Neural crest cell (in vitro differentiated cells): Measurements from ENCODE around the gene POLR2H. TPM values are rescaled to one million over a fixed set of nuclear protein-coding genes. Genes with fewer than 3 reads are reported as not detected.

Source experiments
- DNase-seq: peaks from one replicate; pipeline ENCODE4 v3.0.0; 2021; ENCODE audit warnings: low read depth, mixed read lengths, low spot score
- H3K27ac Mint-ChIP-seq: one replicate; pipeline ENCODE4 v1.8.0; 2021; ENCODE audit warnings: mild to moderate bottlenecking, mixed read lengths; ENCODE audit not compliant: unreplicated experiment
- H3K27me3 Mint-ChIP-seq: 2 replicates; pipeline ENCODE4 v1.8.0; 2021; ENCODE audit warnings: low read depth, mild to moderate bottlenecking, mixed read lengths
- H3K36me3 Mint-ChIP-seq: 2 replicates; pipeline ENCODE4 v1.8.0; 2021; ENCODE audit warnings: low read depth, mild to moderate bottlenecking, mixed read lengths
- H3K4me1 Mint-ChIP-seq: 2 replicates; pipeline ENCODE4 v1.8.0; 2021; ENCODE audit warnings: mixed read lengths
- H3K4me3 Mint-ChIP-seq: one replicate; pipeline ENCODE4 v1.8.0; 2021; ENCODE audit warnings: mild to moderate bottlenecking, mixed read lengths
- H3K9me3 Mint-ChIP-seq: 2 replicates; pipeline ENCODE4 v1.8.0; 2021; ENCODE audit warnings: mixed read lengths
- total RNA-seq: library from RNA; stranded (reverse); gene quantifications from 2 replicates; pipeline ENCODE4 v1.2.1, GENCODE V29; 2021
- TF ChIP-seq, protein P1 (sequence below): fragments of 200-600 bp; sonication (generic); conservative IDR thresholded peaks from 2 replicates; pipeline ENCODE4 v1.5.0; 2021; ENCODE audit warnings: antibody characterized with exemption, mild to moderate bottlenecking

Gene POLR2H
- total RNA-seq, 1 donor from 2014 or later, result 94.5 TPM

DNA sequence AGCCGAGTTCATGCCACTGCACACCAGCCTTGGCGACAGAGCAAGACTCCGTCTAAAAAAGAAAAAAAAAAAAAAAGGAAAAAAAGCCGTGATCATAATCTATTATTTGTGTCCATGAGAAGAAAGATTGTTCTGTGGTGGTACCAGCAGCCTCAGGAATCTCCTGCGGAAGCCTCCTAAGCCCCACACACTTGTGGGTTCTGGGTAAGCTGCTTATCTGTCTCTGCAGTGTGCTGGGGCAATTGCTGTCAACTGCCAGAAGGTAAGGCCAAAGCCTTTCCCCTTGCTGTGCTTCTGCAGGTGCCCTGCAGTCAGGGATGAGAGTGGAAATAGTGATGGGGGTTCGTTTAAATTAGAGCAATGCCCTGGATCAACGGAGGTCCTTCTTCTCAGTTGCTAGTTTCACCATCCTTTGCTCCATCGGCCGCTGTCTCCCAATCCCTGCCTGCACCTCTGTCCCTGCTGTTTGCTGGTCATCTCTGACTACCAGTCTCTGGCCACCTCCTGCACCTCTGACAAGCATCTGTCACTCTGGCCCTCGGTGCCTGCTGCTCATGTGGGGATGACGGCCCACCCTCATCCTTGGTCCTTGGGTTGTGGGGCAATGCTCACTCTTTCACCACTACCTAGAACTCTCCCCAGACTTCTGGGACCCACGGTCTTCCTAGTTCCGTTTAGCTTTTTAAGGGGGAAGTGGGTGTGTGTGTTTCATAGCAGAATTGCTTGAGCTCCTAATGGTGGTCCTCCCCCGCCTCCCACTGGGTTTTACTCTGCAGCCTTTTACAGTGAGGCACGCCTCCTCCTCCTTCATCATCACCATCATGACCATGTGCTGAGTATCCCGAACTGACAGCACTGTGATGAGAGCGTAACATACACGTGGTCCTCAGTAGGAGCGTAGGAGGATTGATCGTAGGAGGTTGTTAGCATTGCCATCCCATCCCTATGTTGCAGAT lies 43.8 kb downstream of the POLR2H start:
- H3K4me1 Mint-ChIP-seq, result no peaks in the 10 kb centered on the region
- no peak overlapping the region for H3K4me3 Mint-ChIP-seq
- no peaks in the 10 kb centered on the region for H3K36me3 Mint-ChIP-seq
- H3K27me3 Mint-ChIP-seq, result peaks cover 22% of the 10 kb centered on the region
- no peaks in the 10 kb centered on the region for H3K9me3 Mint-ChIP-seq
- no peak for DNase-seq
- TF ChIP-seq, protein P1, sequence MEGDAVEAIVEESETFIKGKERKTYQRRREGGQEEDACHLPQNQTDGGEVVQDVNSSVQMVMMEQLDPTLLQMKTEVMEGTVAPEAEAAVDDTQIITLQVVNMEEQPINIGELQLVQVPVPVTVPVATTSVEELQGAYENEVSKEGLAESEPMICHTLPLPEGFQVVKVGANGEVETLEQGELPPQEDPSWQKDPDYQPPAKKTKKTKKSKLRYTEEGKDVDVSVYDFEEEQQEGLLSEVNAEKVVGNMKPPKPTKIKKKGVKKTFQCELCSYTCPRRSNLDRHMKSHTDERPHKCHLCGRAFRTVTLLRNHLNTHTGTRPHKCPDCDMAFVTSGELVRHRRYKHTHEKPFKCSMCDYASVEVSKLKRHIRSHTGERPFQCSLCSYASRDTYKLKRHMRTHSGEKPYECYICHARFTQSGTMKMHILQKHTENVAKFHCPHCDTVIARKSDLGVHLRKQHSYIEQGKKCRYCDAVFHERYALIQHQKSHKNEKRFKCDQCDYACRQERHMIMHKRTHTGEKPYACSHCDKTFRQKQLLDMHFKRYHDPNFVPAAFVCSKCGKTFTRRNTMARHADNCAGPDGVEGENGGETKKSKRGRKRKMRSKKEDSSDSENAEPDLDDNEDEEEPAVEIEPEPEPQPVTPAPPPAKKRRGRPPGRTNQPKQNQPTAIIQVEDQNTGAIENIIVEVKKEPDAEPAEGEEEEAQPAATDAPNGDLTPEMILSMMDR, result no peak
- H3K27ac Mint-ChIP-seq, result peak overlapping the region; percentile 87

DNA sequence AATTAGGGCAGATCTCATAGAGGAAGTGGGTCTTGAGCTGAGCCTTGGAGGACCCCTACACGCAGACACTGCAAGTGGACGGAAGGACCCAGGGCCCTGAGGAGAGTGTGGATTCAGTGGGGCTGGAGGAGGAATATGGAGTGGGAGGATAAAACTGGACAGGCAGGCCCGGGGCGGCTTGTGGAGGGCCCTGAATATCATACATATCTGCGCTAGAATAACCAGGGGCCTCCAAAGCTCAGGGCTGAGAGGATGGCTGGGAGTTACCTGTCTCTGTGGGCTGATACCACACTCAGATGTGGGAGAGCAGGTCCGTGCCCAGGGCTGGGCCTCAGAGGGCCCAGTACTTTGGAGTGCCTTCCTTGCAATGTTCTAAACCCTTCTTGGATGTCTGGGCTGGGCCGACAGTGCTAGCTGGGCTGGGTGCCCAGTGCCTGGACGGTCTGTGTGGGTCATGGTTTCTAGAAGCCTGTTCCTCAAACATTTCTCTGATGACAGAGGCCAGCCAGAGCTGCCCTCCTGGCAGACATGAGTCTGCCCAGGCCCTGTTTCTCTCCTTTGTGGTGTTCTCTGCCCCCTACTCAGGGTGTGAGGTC lies 47.9 kb downstream of the POLR2H start:
- TF ChIP-seq, protein P1, result no peak
- Mint-ChIP-seq H3K4me3 (no peak overlapping the region), H3K4me1 (no peaks in the 10 kb centered on the region), H3K27me3 (no peaks in the 10 kb centered on the region), H3K36me3 (no peaks in the 10 kb centered on the region), H3K9me3 (no peaks in the 10 kb centered on the region), H3K27ac (peak overlapping the region; percentile 92)
- no peak for DNase-seq

- Mint-ChIP-seq H3K27ac (no peak overlapping the region), H3K36me3 (no peaks in the 10 kb centered on the region), H3K4me1 (no peaks in the 10 kb centered on the region), H3K9me3 (no peaks in the 10 kb centered on the region), H3K4me3 (no peak overlapping the region), H3K27me3 (no peaks in the 10 kb centered on the region)
- no peak for DNase-seq
- TF ChIP-seq, protein P1, result no peak
Measured at GRCh38 chr3:184409946-184410500, 48.5 kb downstream of the POLR2H start.

- TF ChIP-seq, protein P1, result no peak
- Mint-ChIP-seq H3K36me3 (no peaks in the 10 kb centered on the region), H3K27ac (no peak overlapping the region), H3K4me3 (no peak overlapping the region), H3K4me1 (peaks cover 5% of the 10 kb centered on the region), H3K9me3 (no peaks in the 10 kb centered on the region), H3K27me3 (no peaks in the 10 kb centered on the region)
- no peak for DNase-seq
Measured at GRCh38 chr3:184414418-184415202, 53.1 kb downstream of the POLR2H start.

DNA sequence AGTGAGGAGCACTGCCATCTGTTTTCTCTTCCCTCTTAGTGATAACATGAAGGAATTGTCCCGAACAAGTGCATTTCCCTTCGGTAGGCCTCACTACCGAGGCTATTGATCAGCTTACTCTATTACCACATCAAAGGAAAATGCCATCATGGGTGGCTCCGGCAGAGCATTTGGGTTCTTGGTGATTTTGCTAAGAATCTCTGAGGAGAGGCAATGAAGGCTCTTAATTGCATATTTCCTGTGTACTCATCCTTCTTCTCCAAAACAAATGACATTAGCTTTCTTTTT lies 53.6 kb downstream of the POLR2H start:
- Mint-ChIP-seq H3K4me1 (peaks cover 5% of the 10 kb centered on the region), H3K9me3 (no peaks in the 10 kb centered on the region), H3K27ac (no peak overlapping the region), H3K36me3 (no peaks in the 10 kb centered on the region), H3K4me3 (no peak overlapping the region), H3K27me3 (no peaks in the 10 kb centered on the region)
- TF ChIP-seq, protein P1, result no peak
- no peak for DNase-seq
